ENCODE measurements around the gene DNAAF3. TPM values are rescaled to one million over a fixed set of nuclear protein-coding genes. Genes with fewer than 3 reads are reported as not detected.

DNAAF3 gene
- total RNA-seq, 1 donor from 2014 or later: 1.5 TPM

DNA sequence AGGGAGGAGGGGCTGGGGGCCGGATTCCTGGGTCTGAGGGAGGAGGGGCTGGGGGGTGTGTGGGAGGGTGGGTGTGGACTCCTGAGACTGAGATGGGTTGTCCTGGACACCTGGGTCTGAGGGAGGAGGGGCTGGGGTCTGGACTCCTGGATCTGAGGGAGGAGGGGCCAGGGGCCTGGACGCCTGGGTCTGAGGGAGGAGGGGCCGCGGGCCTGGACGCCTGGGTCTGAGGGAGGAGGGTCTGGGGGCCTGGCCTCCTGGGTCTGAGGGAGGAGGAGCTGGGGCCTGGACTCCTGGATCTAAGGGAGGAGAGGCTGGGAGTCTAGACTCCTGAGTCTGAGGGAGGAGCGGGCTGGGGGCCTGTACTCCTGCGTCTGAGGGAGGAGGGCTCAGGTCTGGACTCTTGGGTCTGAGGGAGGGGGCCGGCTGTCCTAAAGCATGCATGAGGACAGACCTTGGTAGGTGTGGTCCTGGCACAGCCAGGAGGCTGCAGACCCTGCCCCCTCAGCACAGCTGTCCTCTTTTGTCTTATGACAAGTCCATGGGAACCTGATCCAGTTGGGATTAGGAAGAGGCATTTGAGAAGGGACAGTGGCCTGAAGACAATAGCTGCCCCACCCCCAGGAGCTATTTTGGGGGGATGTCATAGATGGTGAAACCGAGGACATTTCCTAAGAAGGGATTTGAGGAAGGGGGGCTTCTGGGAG lies 18.7 kb downstream of the DNAAF3 start:
- DNase-seq: no peak
- H3K9me3 ChIP-seq: no peaks in the 10 kb centered on the region
- no peaks in the 10 kb centered on the region for H3K4me1 ChIP-seq
- intact Hi-C loops (cut with DNase I): no loop called here
- no peaks in the 10 kb centered on the region for H3K36me3 ChIP-seq
- no peak overlapping the region for H3K4me3 ChIP-seq
- TF ChIP-seq, protein P1, sequence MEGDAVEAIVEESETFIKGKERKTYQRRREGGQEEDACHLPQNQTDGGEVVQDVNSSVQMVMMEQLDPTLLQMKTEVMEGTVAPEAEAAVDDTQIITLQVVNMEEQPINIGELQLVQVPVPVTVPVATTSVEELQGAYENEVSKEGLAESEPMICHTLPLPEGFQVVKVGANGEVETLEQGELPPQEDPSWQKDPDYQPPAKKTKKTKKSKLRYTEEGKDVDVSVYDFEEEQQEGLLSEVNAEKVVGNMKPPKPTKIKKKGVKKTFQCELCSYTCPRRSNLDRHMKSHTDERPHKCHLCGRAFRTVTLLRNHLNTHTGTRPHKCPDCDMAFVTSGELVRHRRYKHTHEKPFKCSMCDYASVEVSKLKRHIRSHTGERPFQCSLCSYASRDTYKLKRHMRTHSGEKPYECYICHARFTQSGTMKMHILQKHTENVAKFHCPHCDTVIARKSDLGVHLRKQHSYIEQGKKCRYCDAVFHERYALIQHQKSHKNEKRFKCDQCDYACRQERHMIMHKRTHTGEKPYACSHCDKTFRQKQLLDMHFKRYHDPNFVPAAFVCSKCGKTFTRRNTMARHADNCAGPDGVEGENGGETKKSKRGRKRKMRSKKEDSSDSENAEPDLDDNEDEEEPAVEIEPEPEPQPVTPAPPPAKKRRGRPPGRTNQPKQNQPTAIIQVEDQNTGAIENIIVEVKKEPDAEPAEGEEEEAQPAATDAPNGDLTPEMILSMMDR (IDR thresholded peaks at IDR 0.05): no peak
- peaks cover 52% of the 10 kb centered on the region for H3K27me3 ChIP-seq
- ATAC-seq: no peak
- no peak overlapping the region for H3K27ac ChIP-seq

DNA sequence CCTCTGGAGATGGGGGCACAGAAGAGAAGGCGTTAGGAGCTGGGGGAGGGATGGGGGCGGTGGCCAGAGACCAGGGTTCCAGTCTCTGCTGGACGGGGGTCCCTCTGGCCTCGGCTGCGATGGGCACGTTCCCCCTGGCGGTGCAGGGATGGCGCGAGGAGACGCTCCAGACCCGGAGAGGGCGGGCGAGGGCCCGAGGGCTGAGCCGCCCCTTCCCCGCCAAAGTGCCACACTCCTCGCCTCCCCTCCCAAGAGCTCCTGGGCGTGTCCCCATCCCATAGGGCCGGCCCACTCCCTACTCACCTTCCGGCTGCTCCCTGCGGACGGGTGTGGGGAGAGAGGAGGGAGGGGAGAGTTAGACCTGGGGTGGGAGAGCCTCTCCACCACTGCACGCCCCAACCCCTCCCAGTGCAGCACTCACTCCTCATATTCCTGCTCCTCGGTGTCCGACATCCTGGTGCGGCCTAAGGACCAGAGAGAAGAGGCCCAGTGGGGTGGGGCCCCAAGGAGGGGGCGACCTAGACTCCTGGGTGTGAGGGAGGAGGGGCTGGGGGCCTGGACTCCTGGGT lies 19.6 kb downstream of the DNAAF3 start:
- Histone ChIP-seq H3K27ac (no peak overlapping the region), H3K36me3 (no peaks in the 10 kb centered on the region), H3K9me3 (no peaks in the 10 kb centered on the region), H3K4me1 (no peaks in the 10 kb centered on the region), H3K4me3 (no peak overlapping the region), H3K27me3 (peaks cover 60% of the 10 kb centered on the region)
- peak; percentile 8 for ATAC-seq
- DNase-seq: no peak
- intact Hi-C loops (cut with DNase I): no loop called here
- TF ChIP-seq, protein P1 (IDR thresholded peaks at IDR 0.05): no peak

DNA sequence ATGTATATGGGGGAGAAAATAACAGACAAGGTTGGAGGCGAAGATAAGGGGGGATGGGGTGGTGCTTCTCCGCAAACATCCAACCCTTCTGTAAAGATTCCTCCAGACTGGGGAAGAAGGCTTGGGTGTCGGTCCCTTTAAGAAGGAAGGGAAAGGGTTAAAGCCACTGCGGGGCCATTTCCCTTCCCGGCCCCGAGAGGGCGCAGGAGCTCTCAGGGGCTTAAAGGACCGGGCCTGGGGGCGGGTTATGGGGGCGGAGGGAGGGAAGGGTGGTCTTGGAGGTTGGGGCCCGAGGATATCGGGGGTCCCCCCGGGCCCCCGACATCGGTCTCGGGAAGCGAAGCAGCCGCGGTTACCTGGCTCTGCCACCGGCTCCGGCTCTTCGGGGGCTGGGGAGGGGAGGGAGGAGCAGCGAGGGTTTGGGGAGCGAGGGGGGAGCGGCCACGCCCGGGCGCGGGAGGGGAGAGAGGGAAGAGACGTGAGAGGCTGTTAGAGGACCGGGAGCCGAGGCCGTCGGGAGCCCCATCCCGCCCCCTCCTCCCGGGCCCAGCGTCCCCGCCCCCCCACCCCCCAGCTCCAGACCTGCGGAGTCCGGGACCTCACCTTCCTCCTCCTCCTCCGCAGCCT lies 20.2 kb downstream of the DNAAF3 start:
- intact Hi-C loops (cut with DNase I): no loop called here
- H3K4me3 ChIP-seq: no peak overlapping the region
- H3K9me3 ChIP-seq: no peaks in the 10 kb centered on the region
- no peaks in the 10 kb centered on the region for H3K36me3 ChIP-seq
- no peak overlapping the region for H3K27ac ChIP-seq
- DNase-seq: no peak
- TF ChIP-seq, protein P1 (IDR thresholded peaks at IDR 0.05): peak; percentile 27
- H3K27me3 ChIP-seq: peaks cover 65% of the 10 kb centered on the region
- peak; percentile 22 for ATAC-seq
- H3K4me1 ChIP-seq: no peaks in the 10 kb centered on the region

DNA sequence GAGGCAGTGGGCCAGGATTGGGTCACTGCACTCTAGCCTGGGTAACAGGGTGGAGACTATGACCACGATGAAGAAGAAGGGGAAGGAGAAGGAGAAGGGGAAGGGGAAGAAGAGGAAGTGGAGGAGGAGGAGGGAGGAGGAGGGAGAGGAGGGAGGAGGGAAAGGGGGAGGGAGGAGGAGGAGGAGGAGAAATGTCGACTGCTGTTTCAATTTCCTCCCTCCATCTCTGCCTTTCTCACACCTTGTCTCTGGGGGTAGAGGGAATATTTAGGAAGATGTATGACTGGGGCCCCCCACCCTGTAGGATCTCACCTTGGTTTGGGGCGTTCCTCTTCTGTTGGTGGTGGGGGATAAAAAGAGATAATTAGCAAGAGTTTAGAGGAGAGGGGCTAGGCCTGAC lies 21.2 kb downstream of the DNAAF3 start:
- Histone ChIP-seq H3K27me3 (peaks cover 73% of the 10 kb centered on the region), H3K36me3 (no peaks in the 10 kb centered on the region), H3K27ac (no peak overlapping the region), H3K4me3 (no peak overlapping the region), H3K9me3 (no peaks in the 10 kb centered on the region), H3K4me1 (no peaks in the 10 kb centered on the region)
- DNase-seq: no peak
- intact Hi-C loops (cut with DNase I): no loop called here
- ATAC-seq: peak; percentile 71
- TF ChIP-seq, protein P1 (IDR thresholded peaks at IDR 0.05): no peak

DNA sequence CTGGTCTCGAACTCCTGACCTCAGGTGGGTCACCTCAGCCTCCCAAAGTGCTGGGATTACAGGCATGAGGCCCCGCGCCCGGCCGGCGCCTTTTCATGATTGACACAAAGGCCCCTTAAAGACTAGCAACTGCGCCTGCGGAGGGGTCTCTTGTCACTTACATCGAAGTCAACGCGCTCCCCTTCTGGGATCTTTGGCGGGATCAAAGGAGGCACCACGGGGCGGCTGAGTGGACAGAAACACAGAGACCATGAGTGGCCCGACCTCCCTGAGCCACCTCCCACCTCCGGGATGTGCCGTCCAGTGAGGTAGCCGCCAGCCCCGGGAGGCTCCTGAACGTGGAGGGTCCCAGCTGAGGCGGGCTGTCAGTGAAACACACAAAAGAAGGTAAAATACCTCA lies 24.7 kb downstream of the DNAAF3 start:
- DNase-seq (no peak), ATAC-seq (no peak)
- H3K4me1 ChIP-seq: no peaks in the 10 kb centered on the region
- no peaks in the 10 kb centered on the region for H3K36me3 ChIP-seq
- no peaks in the 10 kb centered on the region for H3K9me3 ChIP-seq
- peaks cover 58% of the 10 kb centered on the region for H3K27me3 ChIP-seq
- TF ChIP-seq, protein P1 (IDR thresholded peaks at IDR 0.05): no peak
- intact Hi-C loops (cut with DNase I): loop anchor here (5.0 kb wide), 1 partner anchor 361 kb away; no protein-coding TSS in a partner anchor
- H3K4me3 ChIP-seq: no peak overlapping the region
- H3K27ac ChIP-seq: no peak overlapping the region
